Measurements from ENCODE around the gene POU2F3.

The POU2F3 gene

GRCh38 chr11:120210626-120211521, 29.1 kb upstream of the POU2F3 start, which contains the start of gene OAF:
Gene OAF (plus strand): TSS chr11:120211032. CDS start chr11:120211280, 248 bp downstream.
- peak; percentile 39 to 52 for DNase-seq

DNA sequence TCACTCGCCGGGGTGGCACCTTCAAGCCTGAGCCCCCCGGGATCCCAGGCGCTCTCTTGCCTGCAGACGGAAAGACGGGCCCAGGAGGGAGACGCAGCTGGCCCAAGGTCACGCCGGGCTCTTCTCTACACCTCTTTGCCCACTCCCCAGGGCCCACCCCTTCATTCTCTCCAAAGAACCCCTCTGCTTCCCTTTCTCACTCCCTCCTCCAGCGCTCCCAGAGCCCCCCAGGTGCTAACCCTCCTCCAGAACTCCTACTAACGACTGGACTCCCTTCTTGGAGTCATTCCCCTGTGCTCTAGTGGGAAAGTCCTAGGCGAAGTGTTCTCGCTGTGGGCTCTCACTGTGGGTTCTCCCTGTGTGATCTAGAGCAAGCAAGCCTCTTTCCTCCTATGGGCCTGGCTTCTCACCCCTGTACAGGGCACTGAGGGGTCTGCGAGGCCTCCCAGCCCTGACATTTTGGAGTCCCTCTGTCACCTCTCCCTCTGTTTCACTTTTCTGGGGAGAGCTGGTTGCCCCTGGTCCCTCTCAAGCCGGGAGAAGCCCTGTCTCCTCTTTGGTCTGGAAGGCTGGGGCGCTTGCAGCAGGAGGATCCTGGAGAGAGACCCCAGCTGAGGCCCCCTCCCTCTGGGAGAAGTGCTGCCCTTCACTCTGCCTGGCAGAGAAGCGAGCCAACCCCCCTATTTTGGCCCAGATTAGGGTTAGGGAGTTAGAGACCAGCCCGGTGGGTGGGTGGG, 28.2 kb upstream of the POU2F3 start:
- DNase-seq = no peak

DNA sequence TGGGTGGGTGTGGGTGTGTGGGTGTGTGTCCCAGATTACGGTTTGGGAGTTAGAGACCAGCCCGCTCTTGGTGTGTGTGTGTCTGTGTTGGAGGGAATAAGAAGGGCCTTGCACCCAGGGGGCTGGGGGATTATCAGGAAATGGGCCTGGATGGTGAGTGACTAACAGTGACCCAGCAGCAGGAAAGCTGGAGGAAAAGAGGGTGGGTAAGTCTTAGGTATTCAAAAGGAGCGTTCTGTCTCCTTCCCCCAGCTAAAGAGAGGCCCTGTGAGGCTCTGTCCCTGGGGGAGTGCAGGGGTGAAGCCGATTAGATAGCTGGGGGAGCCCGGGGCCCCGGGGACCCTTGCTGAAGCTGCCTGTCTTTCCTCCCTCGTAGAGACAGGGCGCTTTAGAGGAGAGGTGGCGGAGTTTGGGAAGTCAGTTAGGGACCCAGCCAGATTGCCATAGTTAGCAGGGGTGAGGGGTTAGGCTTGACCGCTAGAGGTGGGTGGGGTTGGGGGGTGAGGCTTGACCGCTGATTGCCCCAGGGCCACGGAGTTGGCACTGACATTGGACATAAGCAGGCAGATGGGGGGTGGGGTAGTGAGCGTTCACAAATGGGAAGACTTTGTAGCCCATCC, 27.6 kb upstream of the POU2F3 start:
- DNase-seq = no peak

DNA sequence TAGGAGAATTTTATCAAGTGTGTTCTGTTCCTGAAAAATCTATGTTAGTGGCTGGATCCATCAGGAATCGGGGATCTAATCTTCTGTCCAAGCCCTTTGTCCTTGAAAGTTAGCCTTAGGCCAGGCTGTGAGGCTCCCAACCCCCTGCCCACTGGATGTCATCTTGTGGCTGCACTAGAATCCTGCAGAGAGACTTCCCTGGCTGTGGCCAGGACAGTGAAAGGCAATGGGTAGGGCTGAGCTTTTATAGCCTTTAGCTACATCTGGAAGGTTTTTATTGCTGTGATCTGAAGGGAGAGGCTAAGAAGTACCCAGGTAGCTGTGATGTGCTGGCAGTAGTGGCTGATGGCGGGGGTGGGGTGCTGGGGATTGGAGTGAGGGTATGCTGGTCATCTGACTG, 27.0 kb upstream of the POU2F3 start:
- no peak for DNase-seq

DNA sequence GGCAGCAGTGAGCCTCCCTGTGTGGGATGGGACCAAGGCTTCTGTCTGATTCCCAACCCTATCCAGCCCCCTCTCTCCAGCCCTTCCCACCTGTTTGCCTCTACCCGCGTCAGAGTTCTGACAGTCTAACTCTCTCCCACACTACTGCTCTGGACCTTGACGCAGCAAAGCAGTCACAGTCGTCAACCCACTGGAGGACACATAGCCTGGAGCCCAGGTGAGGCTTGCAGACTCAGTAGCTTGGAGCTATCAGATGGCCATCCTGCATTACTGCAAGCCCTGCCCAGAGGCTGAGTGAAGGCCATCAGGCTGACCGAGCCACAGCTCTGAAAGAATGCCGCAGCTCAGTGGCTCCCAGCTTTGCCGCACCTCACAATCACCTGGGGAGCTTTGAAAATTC, 25.4 kb upstream of the POU2F3 start:
- DNase-seq = no peak

GRCh38 chr11:120215634-120216033, 24.3 kb upstream of the POU2F3 start:
- no peak for DNase-seq

DNA sequence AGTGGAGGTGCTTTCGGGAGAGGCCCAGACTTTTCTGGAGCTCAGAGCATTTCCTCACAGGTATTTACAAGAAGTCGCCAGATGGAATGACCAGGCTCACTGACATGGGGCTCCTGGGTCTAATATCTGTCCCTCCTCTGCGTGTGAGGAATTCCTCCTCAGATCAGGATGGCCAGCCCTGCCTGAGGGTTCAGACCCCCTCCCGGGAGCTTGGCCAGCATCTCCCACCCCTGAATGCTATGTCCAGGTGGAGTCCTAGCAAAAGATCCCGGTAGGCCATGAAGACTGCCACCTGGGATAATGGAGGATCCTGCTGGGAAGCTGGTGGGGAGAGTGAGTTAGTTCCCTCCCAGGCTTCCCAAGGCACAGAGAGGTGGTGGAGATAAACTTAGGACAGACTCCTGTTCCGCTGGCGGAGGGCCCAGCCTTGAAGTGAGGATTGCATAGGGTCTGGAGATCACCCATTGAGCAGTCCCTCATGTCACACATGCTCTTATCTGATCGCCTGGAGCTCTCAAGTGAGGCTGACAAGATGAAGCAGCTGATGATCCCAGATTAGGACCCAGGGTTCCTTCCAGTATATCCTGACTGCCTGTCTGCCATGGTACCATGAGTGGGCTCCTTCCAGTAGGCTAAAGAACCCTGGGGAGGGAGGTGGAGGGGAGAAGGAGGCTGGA, 23.4 kb upstream of the POU2F3 start:
- DNase-seq = no peak

- no peak for DNase-seq
Measured at GRCh38 chr11:120217526-120217925, 22.4 kb upstream of the POU2F3 start.

DNA sequence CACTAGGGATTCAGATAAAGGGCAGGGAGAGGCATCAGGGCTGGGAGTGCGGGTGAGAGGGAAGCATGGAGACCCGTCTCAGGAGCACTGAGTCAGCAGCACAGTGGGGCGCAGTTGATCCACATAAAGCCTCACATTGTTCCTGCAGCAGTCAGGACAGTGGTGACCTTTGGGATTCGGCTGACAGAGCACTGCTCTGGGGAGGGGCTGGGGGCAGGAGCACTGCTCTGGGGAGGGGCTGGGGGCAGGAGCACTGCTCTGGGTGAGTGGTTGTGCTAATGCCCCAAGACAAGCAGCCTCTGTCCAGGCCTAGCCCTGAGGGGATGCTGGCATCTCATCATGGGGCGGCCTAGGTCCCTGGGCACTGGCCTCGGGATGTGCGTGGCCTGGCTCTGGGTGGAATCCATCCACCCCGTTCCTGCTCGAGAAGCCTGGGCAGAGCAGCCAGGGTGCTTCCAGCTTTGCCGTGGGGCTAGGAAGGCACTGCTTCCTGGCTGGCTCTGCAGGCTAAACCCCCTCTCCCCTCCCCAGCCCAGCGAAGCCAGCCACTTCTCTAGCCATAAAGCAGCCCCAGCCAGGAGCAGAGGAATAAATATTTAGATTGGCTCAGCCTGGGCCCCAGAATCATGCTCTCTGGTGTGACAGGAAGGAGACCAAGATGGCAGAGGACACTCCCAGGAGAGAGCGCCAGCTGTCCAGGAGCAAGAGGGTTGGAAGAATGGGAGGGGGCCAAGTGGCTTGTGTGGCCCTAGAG, 21.8 kb upstream of the POU2F3 start:
- DNase-seq = no peak

DNA sequence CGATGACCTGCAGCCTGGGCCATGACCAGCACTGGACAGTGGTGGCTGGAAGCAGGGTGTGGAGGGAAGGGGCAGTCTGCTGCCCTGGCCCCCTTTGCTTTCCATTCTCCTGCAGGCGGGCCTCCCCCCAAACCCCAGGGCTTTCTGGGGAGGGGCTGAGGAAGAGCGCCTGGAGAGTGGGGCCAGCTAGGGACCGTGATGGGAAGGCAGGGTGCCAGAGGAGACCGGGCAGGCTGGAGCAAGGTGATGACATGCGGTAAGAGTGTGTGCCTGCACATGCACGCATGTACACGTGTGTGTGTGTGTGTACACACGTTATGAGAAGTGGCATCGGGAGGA, 21.3 kb upstream of the POU2F3 start:
- no peak for DNase-seq

DNA sequence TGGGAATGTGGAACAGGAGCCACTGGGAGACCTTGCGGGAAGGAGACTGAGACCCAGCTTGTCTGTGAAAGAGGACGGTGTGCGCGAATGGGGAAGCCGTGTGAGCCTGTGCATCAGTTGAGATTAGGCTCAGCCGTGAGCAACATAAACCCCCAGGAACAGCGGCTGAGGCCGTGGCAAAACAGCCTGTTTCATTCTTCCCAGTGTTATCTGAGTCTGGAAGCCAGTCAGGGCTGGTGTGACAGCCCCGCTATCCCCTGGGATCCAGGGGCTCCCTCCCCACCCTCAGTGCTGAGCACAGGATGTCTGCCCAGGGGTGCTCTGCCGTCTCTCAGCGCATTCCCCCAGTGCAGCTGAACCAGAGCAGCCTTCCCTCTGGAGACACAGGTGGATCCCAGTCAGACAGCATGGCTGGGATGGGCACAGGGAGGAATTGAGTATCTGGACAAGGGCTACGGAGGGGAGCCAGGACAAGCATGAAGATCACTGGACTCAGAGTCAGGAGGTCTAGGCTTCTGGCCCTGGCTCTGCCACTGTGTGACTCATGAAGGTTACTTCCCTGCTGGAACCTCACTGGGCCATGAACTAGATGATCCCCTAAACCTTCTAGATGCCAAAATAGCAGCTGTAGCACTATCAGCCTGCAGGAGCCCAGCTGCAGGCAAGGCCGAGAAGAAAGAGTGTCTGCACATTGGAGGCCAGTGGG, 20.6 kb upstream of the POU2F3 start:
- no peak for DNase-seq

DNA sequence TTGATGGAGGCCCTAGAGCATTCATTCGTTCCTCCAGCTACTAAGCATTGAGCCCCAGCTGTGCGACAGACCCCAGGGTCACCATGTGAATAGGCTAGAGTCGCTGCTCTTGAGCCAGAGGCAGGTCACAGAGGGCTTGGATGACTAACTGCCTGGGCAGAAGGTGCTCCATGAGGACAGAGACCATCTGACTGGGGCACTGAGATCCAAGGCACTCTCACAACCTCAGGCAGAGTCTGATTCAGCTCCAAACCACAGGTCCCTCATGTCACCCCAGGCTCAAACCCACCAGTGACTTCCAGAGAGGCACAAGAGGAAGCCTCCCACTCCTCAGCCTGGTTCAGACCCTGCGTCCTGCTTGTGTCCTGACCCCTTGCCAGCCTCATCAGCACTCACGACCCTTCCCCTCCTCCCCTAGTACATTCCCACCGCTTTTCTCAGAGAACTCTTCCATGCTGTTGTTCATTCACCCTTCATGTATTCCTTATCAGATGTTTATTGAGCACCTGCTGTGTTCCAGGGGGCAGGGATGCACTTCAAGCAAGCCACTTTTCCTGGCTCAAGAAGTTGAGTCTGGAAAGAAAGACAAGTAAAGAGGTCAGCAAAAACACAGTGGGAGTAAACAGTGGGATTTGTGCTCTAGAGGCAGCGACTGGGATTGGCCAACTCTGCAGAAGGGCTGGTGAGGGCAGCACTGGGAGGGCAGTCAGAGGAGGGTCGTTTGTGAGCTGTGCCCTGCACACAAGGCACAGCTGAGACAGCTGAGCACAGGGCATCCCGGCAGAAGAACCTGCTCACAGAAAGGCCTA, 19.8 kb upstream of the POU2F3 start:
- no peak for DNase-seq

- no peak for DNase-seq
Measured at GRCh38 chr11:120220747-120221037, 19.2 kb upstream of the POU2F3 start.

DNA sequence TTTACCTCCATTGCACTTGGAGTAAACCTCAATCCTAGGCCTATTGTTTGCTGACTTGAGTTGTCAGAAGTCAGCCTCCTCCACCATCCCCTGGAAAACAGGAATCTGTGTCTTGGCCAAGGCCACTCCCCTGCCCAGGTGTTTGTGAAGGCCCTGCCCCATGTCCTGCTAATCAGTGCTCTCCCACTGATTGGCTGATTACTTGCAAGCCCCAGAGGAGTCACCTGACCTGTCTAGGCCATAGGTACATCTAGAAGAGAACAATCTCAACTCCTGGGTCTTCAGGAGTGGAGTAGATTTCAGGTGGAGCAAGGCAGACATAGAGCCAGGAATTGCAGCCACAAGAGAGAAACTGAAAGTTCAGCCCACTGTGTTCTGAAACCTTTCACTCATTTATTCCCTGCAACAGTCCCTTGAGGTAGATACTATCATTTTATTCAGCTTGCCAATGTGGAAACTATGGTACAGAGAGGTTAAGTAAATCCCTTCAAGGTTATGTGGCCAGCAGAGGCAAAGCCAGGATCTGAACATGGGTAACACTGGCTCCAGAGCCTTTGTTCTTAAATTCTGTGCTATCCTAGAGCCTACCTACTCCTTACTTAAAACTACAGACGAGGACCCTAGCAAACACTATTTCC, 18.7 kb upstream of the POU2F3 start:
- DNase-seq = no peak

GRCh38 chr11:120222916-120223315, 17.0 kb upstream of the POU2F3 start:
- DNase-seq = no peak

DNA sequence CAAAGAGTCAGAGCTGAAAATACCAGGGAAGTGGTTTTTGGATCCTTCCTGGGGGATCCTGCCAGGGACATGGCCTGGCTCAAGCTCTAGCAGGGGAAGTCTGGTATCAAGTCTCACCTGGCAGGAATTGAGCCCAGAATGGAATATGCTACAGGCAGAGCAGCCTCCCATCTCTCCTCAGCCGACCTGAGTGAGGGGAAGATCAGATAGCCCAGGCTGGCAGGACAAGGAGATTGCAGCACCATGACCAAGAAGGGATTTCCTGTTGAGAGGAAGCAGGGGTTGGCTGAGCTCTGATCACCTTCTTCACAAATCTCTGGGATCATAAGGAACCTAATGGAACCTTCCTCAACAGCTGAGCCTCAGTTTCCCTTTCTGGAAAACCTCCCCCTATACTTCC, 16.1 kb upstream of the POU2F3 start:
- no peak for DNase-seq

DNA sequence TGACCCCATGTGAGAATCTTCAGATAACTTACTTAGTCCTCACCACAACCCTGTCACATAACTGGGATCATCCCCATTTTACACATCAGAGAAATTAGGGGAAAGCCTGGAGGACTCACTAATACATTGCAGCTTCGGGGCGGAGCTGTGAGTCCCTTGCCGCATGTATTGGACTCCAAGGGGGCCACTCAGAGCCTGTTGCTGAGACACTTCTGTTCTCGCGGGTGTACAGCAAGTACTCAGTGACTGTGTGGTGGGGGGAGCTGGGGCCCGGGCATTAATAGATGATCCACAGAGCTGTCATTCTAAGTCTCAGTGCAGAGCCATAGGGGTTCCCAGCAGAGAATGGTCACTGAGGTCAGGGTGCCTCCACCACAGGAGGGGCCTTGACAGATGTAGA, 15.6 kb upstream of the POU2F3 start:
- DNase-seq = no peak

GRCh38 chr11:120224972-120225909, 14.7 kb upstream of the POU2F3 start:
- no peak for DNase-seq

- DNase-seq = no peak
Measured at GRCh38 chr11:120226242-120226641, 13.7 kb upstream of the POU2F3 start.
